ENCODE results near the gene GPRASP3.

Gene GPRASP3

GRCh38 chrX:102765217-102765616 lies 44.7 kb downstream of the GPRASP3 start:
- no peaks in the 10 kb centered on the region for H3K9me3 ChIP-seq (ENCODE audit: control insufficient read depth, insufficient read depth, low read depth, low read length)
- no peak overlapping the region for H3K27ac ChIP-seq (ENCODE audit: low read depth, low read length)
- no peaks in the 10 kb centered on the region for H3K4me1 ChIP-seq (ENCODE audit: control insufficient read depth, insufficient read depth, low read length)
- H3K9ac ChIP-seq (ENCODE audit: low read length) = no peak overlapping the region
- no peaks in the 10 kb centered on the region for H3K27me3 ChIP-seq (ENCODE audit: control insufficient read depth, insufficient read depth, low read length)
- H3K36me3 ChIP-seq (ENCODE audit: control insufficient read depth, insufficient read depth, low read length) = no peaks in the 10 kb centered on the region
- H3K4me3 ChIP-seq (ENCODE audit: low read depth, low read length) = no peak overlapping the region

- H3K4me1 ChIP-seq (ENCODE audit: control insufficient read depth, insufficient read depth, low read length) = no peaks in the 10 kb centered on the region
Measured at GRCh38 chrX:102765809-102766208, 45.3 kb downstream of the GPRASP3 start.

GRCh38 chrX:102767287-102767686 lies 46.7 kb downstream of the GPRASP3 start:
- H3K9me3 ChIP-seq (ENCODE audit: control insufficient read depth, insufficient read depth, low read depth, low read length) = no peaks in the 10 kb centered on the region
- no peak overlapping the region for H3K27ac ChIP-seq (ENCODE audit: low read depth, low read length)
- no peak overlapping the region for H3K9ac ChIP-seq (ENCODE audit: low read length)
- no peaks in the 10 kb centered on the region for H3K4me1 ChIP-seq (ENCODE audit: control insufficient read depth, insufficient read depth, low read length)
- no peak overlapping the region for H3K4me3 ChIP-seq (ENCODE audit: low read depth, low read length)
- H3K36me3 ChIP-seq (ENCODE audit: control insufficient read depth, insufficient read depth, low read length) = no peaks in the 10 kb centered on the region
- H3K27me3 ChIP-seq (ENCODE audit: control insufficient read depth, insufficient read depth, low read length) = no peaks in the 10 kb centered on the region

More at GRCh38 chrX:102765809-102766208, 45.3 kb downstream of the GPRASP3 start:
- no peak overlapping the region for H3K4me3 ChIP-seq (ENCODE audit: low read depth, low read length)
- no peak overlapping the region for H3K9ac ChIP-seq (ENCODE audit: low read length)
- H3K36me3 ChIP-seq (ENCODE audit: control insufficient read depth, insufficient read depth, low read length) = no peaks in the 10 kb centered on the region
- H3K27me3 ChIP-seq (ENCODE audit: control insufficient read depth, insufficient read depth, low read length) = no peaks in the 10 kb centered on the region
- H3K27ac ChIP-seq (ENCODE audit: low read depth, low read length) = no peak overlapping the region
- no peaks in the 10 kb centered on the region for H3K9me3 ChIP-seq (ENCODE audit: control insufficient read depth, insufficient read depth, low read depth, low read length)

GRCh38 chrX:102768987-102769761 lies 48.6 kb downstream of the GPRASP3 start:
- Histone ChIP-seq H3K36me3 (ENCODE audit: control insufficient read depth, insufficient read depth, low read length) (no peaks in the 10 kb centered on the region), H3K9me3 (ENCODE audit: control insufficient read depth, insufficient read depth, low read depth, low read length) (no peaks in the 10 kb centered on the region), H3K4me1 (ENCODE audit: control insufficient read depth, insufficient read depth, low read length) (no peaks in the 10 kb centered on the region), H3K27me3 (ENCODE audit: control insufficient read depth, insufficient read depth, low read length) (no peaks in the 10 kb centered on the region), H3K27ac (ENCODE audit: low read depth, low read length) (peak overlapping the region; percentile 59; the same call in 1 of the 2 replicates), H3K4me3 (ENCODE audit: low read depth, low read length) (peak overlapping the region; percentile 99), H3K9ac (ENCODE audit: low read length) (peak overlapping the region; percentile 96)

Data from HUES6 (cell line).